Keratinocyte (primary cell): Measurements from ENCODE around the gene PGLYRP2. TPM values are rescaled to one million over a fixed set of nuclear protein-coding genes. Genes with fewer than 3 reads are reported as not detected.

Experiments used
- DNase-seq: peaks from one replicate; pipeline ENCODE4 v3.0.0-alpha.2; 2011; ENCODE audit warnings: low read depth, missing footprints, low spot score
- FAIRE-seq: peaks from 2 replicates; lab custom pipeline; 2011; peaks lifted over from hg19 to GRCh38; lab: Jason Lieb, UNC
- H2AFZ ChIP-seq: 2 replicates; pipeline ENCODE4 v1.6.0; 2012; ENCODE audit warnings: low read length, control low read depth, inconsistent platforms; ENCODE audit not compliant: control insufficient read depth
- H3K27ac ChIP-seq: 2 replicates; pipeline ENCODE4 v1.5.1; 2011; ENCODE audit warnings: low read length; ENCODE audit not compliant: control insufficient read depth, insufficient read depth
- H3K27me3 ChIP-seq: 3 replicates; pipeline ENCODE4 v1.6.0; 2011; ENCODE audit warnings: low read length; ENCODE audit not compliant: control insufficient read depth, insufficient read depth; ENCODE audit errors: extremely low read depth
- H3K36me3 ChIP-seq, 2 experiments: 2 replicates in 1 of 2; 3 replicates in 1 of 2; pipeline ENCODE4 v1.5.1; 2011; ENCODE audit warnings: low read length in 2 of 2, mild to moderate bottlenecking in 1 of 2; ENCODE audit not compliant: control insufficient read depth in 2 of 2, insufficient read depth in 2 of 2; ENCODE audit errors: extremely low read depth in 1 of 2
- H3K4me1 ChIP-seq: 3 replicates; pipeline ENCODE4 v1.5.1; 2011; ENCODE audit warnings: low read length; ENCODE audit not compliant: control insufficient read depth, insufficient read depth; ENCODE audit errors: extremely low read depth
- H3K4me2 ChIP-seq: 3 replicates; pipeline ENCODE4 v1.6.0; 2011; ENCODE audit warnings: low read depth, low read length; ENCODE audit not compliant: control insufficient read depth, insufficient read depth; ENCODE audit errors: extremely low read depth
- H3K4me3 ChIP-seq, 3 experiments: fragments of 200-600 bp in 1 of 3; sonication (generic) in 1 of 3; 2 replicates in 2 of 3; 3 replicates in 1 of 3; pipeline ENCODE4 v1.5.1; 2011 to 2016; ENCODE audit warnings: low read length in 3 of 3, mild to moderate bottlenecking in 3 of 3, control low read depth in 2 of 3, inconsistent platforms in 1 of 3, low read depth in 1 of 3, mixed read lengths in 1 of 3, mixed run types in 1 of 3, moderate library complexity in 1 of 3; ENCODE audit not compliant: control insufficient read depth in 2 of 3, insufficient read depth in 2 of 3; ENCODE audit errors: extremely low read depth in 1 of 3
- H3K79me2 ChIP-seq: 2 replicates; pipeline ENCODE4 v1.6.0; 2012; ENCODE audit warnings: low read length; ENCODE audit not compliant: control insufficient read depth, insufficient read depth
- H3K9ac ChIP-seq: 3 replicates; pipeline ENCODE4 v1.6.0; 2011; ENCODE audit warnings: low read length; ENCODE audit not compliant: control insufficient read depth, insufficient read depth; ENCODE audit errors: extremely low read depth
- H3K9me1 ChIP-seq: 3 replicates; pipeline ENCODE4 v1.6.0; 2011; ENCODE audit warnings: low read length; ENCODE audit not compliant: control insufficient read depth, insufficient read depth; ENCODE audit errors: extremely low read depth
- H3K9me3 ChIP-seq: 2 replicates; pipeline ENCODE4 v1.5.1; 2012; ENCODE audit warnings: low read depth, low read length; ENCODE audit not compliant: control insufficient read depth
- H4K20me1 ChIP-seq: 3 replicates; pipeline ENCODE4 v1.6.0; 2011; ENCODE audit warnings: low read length; ENCODE audit not compliant: control insufficient read depth, insufficient read depth; ENCODE audit errors: extremely low read depth
- CTCF ChIP-seq, 3 experiments: IDR thresholded peaks in 1 of 3; conservative IDR thresholded peaks in 1 of 3; optimal IDR thresholded peaks in 1 of 3; 2 replicates in 2 of 3; 3 replicates in 1 of 3; pipeline versions ENCODE3 to v1.5.1; 2011; ENCODE audit warnings: low read length in 3 of 3, mild to moderate bottlenecking in 3 of 3, moderate library complexity in 2 of 3, control low read depth in 1 of 3, inconsistent platforms in 1 of 3; ENCODE audit not compliant: insufficient read depth in 2 of 3; ENCODE audit errors: extremely low read depth in 1 of 3
- EZH2 ChIP-seq: IDR thresholded peaks from one replicate; pipeline ENCODE4 v1.6.1; 2012; ENCODE audit warnings: inconsistent platforms, mild to moderate bottlenecking, low read length, moderate library complexity
- dilution Hi-C: fragments of 300-500 bp; cut with MboI; formaldehyde crosslinking; loops from one replicate; pipeline ENCODE4 v1.7.0; 2020; ENCODE audit warnings: low sequenced_read_pairs; ENCODE audit not compliant: extremely low pct_ligation_motif_present
- polyA plus RNA-seq, 5 experiments: library from polyadenylated mRNA; depleted of rRNA in 3 of 5; stranded (reverse) in 3 of 5; stranded (forward) in 1 of 5; unstranded in 1 of 5; fragments of >200 nt; gene quantifications; 1 replicate in 1 of 5; 2 replicates in 3 of 5; 3 replicates in 1 of 5; pipeline versions ENCODE4 v1.2.1 to v1.2.3, GENCODE V29; 2011 to 2012; ENCODE audit warnings: missing spikeins in 2 of 5, low read depth in 1 of 5, low replicate concordance in 1 of 5

PGLYRP2 gene
- polyA plus RNA-seq, 1 donor (not counting 4 experiments of a cell fraction or from before 2014, with no cell fraction given), result not detected

GRCh38 chr19:15442142-15442920 is 37.0 kb downstream of the PGLYRP2 start:
- dilution Hi-C loops, result no loop called here
- Histone ChIP-seq H3K9ac (no peak overlapping the region), H3K4me1 (no peaks in the 10 kb centered on the region), H4K20me1 (no peaks in the 10 kb centered on the region), H3K79me2 (no peaks in the 10 kb centered on the region), H3K9me1 (no peaks in the 10 kb centered on the region), H3K36me3 (no peaks in the 10 kb centered on the region), H3K9me3 (no peaks in the 10 kb centered on the region), H3K4me3 (no peak overlapping the region), H3K4me2 (no peak overlapping the region), H2AFZ (no peak overlapping the region), H3K27me3 (peaks cover 10% of the 10 kb centered on the region), H3K27ac (no peak overlapping the region)
- FAIRE-seq (no peak), DNase-seq (no peak)
- TF ChIP-seq CTCF (optimal IDR thresholded peaks at IDR 0.05 in 1 of 3, IDR thresholded peaks at IDR 0.05 in 1 of 3, conservative IDR thresholded peaks at IDR 0.05 in 1 of 3; ENCODE audit: extremely low read depth in 1 of 3, insufficient read depth in 2 of 3, low read length in 3 of 3) (no peak), EZH2 (no peak)

- dilution Hi-C loops, result no loop called here
- H3K79me2 ChIP-seq, result no peaks in the 10 kb centered on the region
- H4K20me1 ChIP-seq, result no peaks in the 10 kb centered on the region
- peaks cover 10% of the 10 kb centered on the region for H3K27me3 ChIP-seq
- no peaks in the 10 kb centered on the region for H3K9me1 ChIP-seq
- no peaks in the 10 kb centered on the region for H3K9me3 ChIP-seq
- no peak overlapping the region for H3K4me3 ChIP-seq
- H3K27ac ChIP-seq, result no peak overlapping the region
- H3K36me3 ChIP-seq, result no peaks in the 10 kb centered on the region
- no peak for FAIRE-seq
- DNase-seq, result no peak
- no peak overlapping the region for H3K9ac ChIP-seq
- H2AFZ ChIP-seq, result no peak overlapping the region
- no peaks in the 10 kb centered on the region for H3K4me1 ChIP-seq
- no peak overlapping the region for H3K4me2 ChIP-seq
- TF ChIP-seq CTCF (optimal IDR thresholded peaks at IDR 0.05 in 1 of 3, IDR thresholded peaks at IDR 0.05 in 1 of 3, conservative IDR thresholded peaks at IDR 0.05 in 1 of 3; ENCODE audit: extremely low read depth in 1 of 3, insufficient read depth in 2 of 3, low read length in 3 of 3) (no peak), EZH2 (no peak)
Measured at GRCh38 chr19:15441317-15441716, 38.0 kb downstream of the PGLYRP2 start.
